HG03108 (cell line): ENCODE measurements around the gene CBY2.
"Not testable (repeated sequence)": the region's sequence is repeated elsewhere in the genome, so short reads cannot be mapped to it uniquely, and the experiment has no call there.

Experiments used
- ATAC-seq: cut with Tn5 transposase; IDR thresholded peaks from one replicate; pipeline ENCODE4 v1.9.1; 2021; ENCODE audit warnings: moderate library complexity; ENCODE audit not compliant: unreplicated experiment

CBY2 gene

DNA sequence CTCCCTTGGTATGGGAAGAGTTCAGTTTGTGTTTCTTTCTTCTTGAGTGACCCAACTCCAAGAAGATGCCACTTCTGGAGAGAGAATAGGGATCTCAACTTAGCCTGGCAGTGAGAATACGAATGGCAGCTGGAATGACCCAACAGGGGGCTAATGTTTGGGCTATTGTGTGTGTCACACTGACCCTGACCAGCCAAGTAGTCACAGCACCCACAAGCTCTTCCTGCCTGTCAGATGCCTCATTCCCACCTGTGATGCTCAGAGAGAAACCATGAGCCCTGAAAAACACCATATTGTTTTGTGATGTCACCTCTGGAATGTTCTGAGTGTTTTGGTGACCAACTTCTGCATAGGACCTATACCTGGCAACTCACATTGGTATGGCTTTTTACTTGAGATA, at the start of gene CBY2:
TSS of gene CBY2 (plus strand) at position 233 of the 400 bp plus-strand sequence. CDS start at position 304, 71 bp downstream.
- no peak for ATAC-seq

DNA sequence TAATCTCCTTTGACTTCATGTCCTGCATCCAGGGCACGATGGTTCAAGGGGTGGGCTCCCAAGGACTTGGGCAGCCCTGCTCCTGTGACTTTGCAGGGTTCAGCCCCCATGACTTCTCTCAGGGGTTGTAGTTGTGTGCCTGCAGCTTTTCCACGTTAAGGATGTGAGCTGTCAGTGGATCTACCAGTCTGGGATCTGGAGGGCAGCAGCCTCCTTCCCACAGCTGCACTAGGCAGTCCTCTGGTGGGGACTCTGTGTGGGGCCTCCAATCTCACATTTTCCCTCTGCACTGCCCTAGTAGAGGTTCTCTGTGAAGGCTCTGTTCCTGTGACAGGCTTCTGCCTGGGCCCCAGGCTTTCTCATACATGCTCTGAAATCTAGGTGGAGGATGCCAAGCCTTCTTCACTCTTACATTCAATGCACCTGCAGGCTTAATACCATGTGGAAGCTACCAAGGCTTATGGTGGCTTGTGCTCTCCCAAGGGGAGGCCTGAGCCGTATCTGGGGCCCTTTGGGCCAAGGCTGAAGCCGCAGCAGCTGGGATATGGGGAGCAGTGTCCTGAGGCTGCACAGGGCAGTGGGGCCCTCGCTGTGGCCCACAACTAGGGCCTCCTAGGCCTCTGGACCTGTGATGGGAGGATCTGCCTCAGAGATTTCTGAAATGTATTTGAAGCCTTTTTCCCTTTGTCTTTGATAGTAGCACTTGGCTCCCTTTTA, 47.3 kb upstream of the CBY2 start:
- no peak for ATAC-seq

DNA sequence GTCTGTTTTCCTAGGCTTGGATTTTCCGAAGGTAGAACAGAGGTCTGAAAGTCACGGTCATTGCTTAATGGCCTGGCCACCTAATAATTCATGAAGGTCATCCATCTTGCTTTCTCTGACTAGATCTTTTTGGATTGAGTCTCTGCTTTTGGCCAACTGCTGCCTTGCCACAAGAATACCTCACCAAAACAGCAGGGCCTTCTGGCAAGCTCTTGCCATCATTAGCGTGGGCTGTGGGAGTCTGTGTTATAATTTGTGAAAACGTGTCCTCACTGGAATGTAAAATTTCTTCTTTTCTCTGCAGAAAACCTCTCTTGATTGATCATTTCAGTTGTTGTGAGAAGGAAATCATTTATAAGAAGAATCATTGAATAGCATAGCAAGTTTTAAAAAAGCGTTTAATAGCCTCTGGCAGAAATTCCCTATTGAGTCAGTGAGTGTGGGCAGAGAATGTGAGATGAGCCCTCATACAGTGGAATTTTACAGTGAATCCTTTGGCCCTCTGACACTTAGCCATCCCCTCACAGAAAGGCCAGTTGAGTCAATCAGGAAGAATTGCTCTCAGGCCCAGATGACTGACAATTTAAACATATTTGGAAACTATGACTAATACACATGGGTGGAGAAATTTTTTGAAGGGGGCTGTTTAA, 43.4 kb upstream of the CBY2 start:
- no peak for ATAC-seq

GRCh38 chr13:45659536-45659935, 42.6 kb upstream of the CBY2 start:
- ATAC-seq = no peak

DNA sequence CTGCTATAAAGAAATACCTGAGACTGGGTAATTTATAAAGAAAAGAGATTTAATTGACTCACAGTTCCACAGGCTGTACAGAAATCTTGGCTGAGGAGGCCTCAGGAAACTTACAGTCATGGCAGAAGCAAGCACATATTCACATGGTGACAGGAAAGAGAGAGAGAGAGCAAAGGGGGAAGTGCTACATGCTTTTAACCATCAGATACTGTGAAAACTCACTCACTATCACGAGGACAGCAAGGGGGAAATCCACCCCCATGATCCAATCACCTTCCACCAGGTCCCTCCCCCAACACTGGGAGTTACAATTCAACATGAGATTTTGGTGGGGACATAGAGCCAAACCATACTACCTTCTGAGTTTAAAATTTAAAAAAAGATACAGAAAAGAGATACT, 41.7 kb upstream of the CBY2 start:
- not testable (repeated sequence) for ATAC-seq

DNA sequence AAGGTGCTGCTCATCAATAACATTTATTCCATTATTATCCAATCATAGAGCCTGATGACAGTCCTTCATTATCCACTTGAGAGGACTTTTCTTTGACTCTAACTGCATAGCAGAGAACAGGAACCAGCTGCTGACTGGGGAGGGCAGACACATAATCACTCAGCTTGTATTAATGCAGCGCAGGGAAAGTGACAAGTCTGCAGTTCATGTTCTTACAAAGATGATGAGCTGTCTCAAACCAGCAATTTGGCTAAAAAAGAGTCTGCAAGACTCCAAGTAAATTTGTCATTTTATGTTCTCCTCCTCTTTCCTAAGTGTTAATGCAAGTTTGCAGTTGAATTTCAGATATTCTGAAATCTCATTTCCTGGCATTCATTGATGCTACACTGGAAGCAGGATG, 40.0 kb upstream of the CBY2 start:
- ATAC-seq = no peak

- ATAC-seq = not testable (repeated sequence)
Measured at GRCh38 chr13:45662903-45663302, 39.2 kb upstream of the CBY2 start.

DNA sequence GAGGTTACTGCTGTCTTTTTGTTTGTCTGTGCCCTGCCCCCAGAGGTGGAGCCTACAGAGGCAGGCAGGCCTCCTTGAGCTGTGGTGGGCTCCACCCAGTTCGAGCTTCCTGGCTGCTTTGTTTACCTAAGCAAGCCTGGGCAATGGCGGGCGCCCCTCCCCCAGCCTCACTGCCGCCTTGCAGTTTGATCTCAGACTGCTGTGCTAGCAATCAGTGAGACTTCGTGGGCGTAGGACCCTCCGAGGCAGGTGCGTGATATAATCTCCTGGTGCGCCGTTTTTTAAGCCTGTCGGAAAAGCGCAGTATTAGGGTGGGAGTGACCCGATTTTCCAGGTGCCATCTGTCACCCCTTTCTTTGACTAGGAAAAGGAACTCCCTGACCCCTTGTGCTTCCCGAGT, 32.5 kb upstream of the CBY2 start:
- ATAC-seq = not testable (repeated sequence)

- ATAC-seq = no peak
Measured at GRCh38 chr13:45670189-45670885, 31.8 kb upstream of the CBY2 start.

DNA sequence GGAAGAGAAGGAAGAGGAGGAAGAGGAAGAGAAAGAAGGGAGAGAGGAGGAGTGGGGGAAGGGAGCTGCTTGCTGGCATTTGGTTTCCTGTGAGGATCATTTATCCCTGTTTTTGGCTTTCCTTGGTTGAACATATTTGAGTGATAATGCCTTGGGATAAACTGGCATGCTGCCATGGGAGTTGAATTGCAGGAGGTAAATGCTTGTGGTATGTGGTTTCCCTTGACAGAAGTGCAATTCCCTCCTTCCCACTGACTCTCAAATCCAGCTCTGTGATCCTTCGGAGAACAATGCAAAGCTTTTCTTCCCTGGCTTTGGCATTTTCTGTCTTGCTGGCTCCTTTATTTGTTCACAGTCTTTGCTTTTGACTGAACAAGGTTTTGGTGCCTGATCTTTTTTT, 27.2 kb upstream of the CBY2 start:
- no peak for ATAC-seq

DNA sequence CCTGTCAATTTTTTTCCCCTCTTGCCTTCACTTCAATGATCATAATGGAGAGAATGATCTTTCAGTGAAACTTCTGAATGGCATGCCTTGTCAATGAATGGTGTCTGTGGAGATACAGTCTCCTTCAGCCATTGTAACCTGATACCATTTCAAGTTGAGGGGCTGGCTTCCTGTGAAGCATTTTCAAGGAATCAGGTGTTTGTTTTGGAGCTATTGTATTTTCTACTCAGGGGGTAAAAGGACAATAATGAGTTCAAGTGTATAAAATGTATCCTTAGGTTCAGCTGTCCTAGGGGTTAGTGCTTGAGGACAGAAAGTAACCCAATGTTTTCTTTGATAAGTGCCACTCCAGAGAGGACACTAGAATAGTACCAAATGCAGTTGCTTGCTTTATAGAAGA, 23.8 kb upstream of the CBY2 start:
- ATAC-seq = no peak

DNA sequence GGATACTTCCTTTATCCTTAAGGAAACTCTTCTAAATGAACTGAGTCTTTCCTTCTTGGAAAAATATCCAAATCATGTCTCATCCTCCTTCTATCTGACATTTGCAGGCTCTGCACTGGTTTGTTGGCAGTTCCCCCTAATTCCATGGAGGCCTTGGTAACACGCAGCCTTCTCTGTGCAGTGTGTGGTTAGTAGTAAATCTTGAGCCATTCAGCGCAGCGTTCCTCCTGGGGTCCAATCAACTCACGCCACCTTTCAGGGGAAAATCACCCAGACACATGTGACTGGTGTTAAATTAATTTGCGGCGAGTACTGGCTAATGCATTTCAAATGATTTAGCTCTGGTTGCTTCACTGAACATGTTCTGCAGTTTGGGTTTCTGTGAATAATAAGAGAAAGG, 21.0 kb upstream of the CBY2 start:
- ATAC-seq = no peak

DNA sequence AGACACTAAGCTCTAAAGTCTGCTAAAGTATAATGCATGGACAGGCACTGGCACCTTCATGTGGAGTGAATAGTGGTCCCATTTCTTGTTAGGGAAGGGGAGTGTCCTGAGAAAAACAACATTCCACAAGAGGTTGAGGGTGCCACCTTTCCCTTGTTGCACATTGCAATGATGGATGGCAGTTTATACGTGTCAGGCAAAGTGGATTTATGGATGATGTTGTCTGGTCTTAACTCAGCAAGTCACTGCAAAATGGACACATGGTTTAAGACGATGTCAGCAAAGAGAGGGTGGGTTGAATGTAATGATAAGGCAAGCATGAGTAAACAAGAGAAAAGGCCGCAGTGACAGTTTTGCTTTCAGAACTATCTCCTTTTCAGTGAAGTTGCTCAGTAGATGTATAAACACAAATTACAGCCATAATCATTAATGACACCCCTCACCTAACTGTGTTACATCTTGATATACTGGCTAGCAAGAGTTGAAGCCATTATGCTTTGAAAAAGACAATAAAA, 19.6 kb upstream of the CBY2 start:
- ATAC-seq = no peak

- ATAC-seq = no peak
Measured at GRCh38 chr13:45683701-45684100, 18.4 kb upstream of the CBY2 start.

- ATAC-seq = no peak
Measured at GRCh38 chr13:45688577-45688976, 13.5 kb upstream of the CBY2 start.

- no peak for ATAC-seq
Measured at GRCh38 chr13:45690636-45691035, 11.5 kb upstream of the CBY2 start.

DNA sequence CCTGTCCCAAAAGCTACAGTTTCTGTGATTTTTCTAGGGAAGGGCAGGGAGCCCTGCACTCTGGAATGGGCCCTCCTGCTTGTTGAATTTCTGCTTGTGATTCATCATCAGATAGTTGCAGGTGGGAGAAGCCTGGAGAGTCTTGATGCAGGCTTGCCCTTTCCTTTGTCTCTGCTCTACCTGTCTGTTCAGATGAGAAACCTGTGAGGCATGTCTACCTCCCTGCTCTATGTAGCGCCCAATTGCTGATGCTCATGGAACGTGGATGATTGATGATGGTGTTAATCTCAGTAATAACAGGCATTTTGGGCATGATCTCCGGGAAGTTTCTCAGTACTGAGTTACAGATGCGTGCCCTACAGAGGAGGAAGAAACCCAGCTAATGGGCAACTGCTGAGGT, 10.9 kb upstream of the CBY2 start:
- no peak for ATAC-seq

- no peak for ATAC-seq
Measured at GRCh38 chr13:45691667-45692066, 10.5 kb upstream of the CBY2 start.

DNA sequence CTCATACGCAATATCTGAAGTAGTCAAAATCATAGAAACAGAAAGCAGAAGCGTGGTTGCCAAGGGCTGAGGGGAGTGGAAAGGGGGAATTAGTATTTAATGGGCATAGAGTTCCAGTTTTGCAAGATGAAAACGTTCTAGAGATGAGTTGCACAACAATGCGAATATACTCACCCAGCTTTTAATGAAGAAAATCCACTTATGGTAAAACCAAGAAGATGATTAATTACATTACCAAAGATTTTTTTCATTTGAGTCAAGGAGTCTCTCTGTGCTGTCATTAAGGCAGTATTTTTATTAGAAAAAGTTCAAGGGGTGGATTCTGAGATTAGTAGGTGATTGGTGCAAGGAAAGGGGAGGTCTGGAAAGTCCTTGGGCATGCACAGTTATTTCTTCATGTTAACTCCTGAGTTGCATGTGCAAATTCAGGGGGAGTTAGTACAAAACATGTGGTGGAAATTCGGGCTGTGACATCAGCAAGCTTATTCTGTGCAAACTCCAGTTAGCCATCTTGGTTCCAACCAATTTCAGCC, 6.9 kb upstream of the CBY2 start:
- peak; percentile 28 for ATAC-seq

- ATAC-seq = peak; percentile 38
Measured at GRCh38 chr13:45696610-45697226, 5.4 kb upstream of the CBY2 start.
